NCI-H187 treated with DMSO at 0.1 percent for 48 hours (cell line): ENCODE data around the gene FNBP1.

Experiments
- DNase-seq: peaks from one replicate; lab custom pipeline; 2025; lab: John Stamatoyannopoulos, UW

Gene FNBP1

DNA sequence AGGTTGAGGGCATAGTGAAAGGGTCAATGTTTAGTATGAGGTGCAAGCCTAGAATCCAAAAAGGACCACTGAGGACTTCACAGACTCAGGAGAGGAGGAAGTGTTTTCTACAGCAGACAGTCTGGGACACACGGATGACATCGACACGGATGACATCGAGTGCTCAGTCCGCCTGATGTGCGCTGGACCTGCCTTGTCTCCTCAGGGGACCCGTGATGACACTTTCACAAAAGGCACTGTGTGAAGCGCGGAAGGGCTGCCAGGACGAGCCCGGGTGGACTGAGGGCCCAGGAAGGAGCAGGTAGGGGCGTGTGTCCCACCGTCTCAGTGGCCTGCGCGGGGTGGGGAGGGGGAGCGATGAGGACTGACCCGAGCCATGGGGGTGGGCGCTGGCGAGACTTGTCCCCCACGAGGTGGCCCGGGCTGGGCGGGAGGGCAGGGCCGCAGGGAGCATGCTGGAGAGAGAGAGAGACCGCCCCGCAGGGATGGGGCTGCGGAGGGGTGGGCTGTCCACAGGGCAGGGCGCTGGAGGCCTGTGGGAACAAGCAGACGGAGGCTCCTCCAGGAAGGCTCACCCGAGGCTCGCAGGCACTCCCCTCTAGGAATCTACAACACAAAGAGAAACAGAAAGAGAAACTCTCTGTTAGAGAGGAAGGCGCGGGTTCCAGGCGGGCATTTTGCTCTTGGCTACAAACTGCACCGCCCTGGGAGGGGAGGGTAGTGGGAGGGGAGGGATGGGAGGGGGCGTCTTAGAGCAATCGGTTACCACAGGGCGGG is 152.9 kb downstream of the FNBP1 start:
- DNase-seq: no peak

DNA sequence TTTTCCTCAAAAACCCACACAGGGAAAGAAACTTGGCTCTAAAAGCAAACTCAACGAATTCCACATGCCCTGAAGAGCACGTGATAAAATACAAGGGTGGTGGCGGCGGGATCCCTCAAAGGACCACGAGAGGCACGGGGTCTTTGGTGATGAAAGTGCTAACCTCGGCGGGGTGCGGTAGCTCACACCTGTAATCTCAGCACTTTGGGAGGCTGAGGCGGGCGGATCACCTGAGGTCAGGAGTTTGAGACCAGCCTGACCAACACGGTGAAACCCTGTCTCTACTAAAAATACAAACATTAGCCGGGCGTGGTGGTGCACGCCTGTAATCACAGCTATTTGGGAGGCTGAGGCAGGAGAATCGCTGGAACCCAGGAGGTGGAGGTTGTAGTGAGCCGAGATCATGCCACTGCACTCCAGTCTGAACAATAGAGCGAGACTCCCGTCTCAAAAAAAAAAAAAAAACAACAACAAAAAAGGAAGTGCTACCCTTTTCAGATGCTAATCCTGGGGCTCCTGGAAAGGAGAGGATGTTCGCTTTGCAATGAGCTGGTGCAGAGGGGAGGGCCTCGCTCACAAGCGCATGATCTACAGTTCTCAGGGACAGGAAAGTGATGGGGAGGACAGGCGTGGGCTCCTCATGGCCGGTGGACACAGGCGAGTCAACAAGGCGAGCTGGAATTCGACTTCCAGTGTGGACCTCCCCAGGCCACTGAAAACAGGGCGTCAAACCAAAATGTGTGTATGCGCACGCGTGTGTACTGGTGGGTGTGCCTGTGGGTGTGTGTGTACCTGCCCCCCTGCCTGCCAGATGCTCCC is 153.7 kb downstream of the FNBP1 start:
- DNase-seq: no peak

GRCh38 chr9:129888293-129889121 is 154.5 kb downstream of the FNBP1 start:
- no peak for DNase-seq

DNA sequence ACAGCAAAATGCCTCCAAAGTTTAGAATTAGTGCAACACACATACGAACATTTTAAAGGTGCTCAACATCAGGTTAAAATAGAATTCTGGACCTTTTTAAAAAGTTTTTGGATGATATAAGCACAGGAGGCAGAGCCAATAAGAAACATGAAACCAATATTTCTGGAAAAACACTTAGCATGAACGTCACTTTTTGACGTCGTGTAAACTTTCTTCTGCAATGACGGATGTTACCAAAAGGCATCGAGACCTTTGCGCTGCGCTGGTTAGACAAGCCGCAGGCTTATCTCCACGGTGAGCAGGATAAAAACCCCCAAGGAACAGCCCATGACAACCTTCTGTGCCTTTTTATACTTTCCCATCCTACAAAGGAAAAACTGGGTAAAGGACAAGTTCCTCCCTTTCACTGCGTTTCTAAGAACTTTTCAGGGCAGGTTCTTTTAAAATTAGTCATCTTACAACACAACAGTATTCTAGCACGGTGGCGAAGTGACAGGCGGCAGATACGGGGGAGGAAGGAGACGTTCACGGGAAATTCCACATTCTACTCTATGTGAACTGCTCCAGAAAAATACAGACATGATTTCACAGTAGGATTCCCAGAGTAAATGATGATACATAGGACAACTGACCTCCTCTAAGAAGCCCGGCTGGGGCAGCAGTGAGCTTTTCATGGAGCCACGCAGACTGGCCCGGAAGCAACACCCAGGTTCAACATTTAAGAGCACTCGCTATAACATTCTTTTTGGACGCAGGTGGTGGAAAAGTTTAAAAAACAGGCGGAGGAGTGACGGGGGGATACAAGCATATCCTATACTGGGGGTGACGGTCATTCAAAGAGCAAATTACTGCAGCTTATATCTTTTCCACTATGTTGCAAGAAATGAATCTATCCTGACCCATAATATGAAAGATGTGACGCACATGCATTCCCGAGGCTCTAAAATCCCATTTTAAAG is 155.4 kb downstream of the FNBP1 start:
- no peak for DNase-seq

DNA sequence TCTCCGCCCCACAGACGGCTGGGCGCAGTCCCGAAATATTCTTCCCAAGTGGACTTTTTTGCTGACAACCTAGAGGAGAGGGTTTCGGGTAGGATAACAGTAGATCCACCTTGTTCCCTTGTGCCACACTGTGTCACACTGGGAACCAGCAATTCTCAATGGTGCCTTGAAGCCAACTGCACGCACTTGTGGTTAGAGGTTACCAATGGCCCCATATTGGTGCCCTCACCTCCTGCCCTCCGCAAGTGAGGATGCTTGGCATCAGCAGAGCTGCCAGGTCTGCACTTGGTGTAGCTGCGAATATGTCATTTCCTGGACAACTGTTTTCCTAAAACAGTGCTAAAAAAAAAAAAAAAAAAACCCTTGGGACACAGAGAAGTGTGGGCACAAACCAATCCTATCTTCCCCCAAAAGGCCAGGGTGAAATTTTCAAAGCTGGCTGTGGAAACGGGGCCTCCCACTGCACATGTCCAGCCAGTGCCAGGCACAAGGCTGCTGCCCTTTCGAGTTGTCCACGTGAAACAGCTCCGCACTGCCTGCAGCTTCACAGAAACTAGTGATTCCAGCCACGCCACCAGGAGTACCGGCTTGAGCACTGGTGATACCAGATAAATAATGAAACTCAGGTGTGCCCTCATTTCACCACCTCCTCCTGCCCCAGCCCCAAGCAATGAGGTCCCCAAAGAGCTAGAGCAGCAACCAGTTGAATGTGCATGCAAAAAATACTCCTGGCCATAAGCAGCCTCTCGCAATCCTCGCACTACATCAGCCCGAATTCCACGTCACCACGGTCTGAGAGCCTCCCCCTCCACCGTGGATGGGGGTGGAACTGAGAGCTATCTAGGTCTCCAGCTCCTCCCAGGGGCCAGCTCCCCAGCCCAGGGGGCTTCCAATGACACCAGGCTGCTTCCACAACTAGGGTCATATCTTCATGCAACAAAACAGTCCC is 156.5 kb downstream of the FNBP1 start:
- no peak for DNase-seq

DNA sequence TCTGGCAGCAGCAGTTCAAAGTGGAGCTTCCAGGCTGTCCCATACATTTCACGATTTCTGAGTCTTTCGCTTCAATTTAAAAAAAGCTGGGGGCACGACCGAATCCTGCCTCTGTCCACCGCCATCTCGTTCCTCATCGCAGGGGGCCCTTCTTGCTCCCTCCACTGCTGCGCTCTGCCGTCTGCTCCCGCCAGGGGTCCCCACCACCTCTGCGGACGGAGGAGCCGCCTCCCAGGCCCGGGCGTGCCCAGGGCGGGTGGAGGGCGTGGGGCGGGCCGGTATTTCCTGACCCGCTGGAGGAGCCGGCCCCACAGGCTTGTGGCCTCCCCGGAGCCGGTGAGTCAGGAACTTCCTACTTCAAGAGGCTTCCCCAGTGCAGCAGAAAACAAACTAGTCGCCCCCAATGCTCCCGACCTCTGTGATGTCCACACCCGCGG is 157.3 kb downstream of the FNBP1 start:
- DNase-seq: no peak

GRCh38 chr9:129885018-129885669 is 157.8 kb downstream of the FNBP1 start:
- DNase-seq: no peak

DNA sequence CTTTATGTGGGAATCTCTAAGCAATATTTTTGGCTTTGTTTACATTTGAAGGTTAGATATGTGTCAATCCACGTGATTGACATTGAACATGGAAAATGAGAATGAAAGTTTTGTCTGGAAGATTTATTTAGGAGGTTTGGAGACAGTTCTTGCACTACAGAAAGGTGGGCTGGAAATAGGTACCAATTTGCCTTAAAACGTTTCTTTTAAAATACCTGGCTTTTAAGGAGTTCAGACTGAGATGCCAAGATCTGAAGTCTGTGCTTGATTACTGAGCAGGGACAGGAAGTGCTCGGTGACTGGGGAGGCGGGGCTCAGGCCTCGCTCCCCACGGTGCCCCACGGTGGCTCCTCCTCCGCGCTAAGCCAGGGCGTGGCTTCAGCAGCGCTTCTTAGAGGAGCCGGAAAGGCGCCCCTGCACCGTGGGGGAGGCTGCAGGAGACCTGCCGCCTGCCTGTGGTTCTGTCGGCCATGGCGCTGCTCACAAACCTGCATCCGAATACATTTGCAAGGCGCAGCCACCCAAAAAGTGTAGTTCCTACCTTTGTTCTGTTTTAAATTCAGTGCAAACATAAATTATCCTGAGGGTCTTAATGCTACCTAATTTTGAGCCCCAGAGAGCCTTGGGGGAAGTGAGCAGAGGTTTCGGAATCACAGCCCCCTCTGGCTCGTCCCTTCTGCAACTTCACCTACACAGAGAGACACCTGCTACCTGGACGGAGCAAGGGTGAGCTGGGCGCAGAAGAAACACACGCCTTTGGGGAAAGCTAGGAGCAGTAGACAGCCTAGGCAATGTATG is 158.6 kb downstream of the FNBP1 start:
- no peak for DNase-seq

DNA sequence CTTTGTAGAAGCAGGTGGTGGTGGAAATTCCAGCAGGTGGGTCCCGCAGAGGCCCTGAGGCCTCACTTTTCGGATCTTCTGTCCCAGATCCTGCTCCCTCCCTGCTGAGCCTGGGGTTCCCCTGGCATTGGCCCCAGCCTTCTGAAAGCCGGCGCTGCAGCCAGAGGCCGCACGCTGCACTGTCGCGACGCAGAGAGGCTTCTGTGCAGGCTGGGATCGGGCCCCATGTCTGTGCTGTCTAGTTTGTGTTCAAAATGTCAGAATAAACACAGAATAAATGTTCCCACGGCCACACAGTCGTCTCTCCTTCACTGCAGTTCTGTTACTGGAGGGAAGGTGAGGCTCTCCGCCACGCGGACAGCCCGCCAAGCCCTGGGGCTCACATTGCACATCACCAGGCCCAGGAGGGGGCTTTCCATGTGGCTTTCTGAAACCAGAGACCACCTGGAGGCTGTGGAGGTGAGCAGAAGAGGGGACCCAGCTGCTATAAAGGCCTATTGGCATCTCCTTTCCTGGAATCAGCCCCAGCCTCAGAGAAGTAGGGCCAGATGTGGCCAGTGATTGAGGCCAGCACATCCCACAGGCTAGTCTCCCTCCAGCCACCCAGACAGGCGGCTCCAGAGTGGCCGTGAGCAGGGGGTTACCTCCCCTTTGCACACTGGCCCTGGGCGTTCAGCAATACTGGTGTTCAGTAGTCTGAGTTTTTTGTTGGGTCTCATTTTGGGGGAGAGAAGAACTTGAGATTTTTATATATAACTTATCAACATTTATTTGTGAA is 161.3 kb downstream of the FNBP1 start:
- DNase-seq: no peak

DNA sequence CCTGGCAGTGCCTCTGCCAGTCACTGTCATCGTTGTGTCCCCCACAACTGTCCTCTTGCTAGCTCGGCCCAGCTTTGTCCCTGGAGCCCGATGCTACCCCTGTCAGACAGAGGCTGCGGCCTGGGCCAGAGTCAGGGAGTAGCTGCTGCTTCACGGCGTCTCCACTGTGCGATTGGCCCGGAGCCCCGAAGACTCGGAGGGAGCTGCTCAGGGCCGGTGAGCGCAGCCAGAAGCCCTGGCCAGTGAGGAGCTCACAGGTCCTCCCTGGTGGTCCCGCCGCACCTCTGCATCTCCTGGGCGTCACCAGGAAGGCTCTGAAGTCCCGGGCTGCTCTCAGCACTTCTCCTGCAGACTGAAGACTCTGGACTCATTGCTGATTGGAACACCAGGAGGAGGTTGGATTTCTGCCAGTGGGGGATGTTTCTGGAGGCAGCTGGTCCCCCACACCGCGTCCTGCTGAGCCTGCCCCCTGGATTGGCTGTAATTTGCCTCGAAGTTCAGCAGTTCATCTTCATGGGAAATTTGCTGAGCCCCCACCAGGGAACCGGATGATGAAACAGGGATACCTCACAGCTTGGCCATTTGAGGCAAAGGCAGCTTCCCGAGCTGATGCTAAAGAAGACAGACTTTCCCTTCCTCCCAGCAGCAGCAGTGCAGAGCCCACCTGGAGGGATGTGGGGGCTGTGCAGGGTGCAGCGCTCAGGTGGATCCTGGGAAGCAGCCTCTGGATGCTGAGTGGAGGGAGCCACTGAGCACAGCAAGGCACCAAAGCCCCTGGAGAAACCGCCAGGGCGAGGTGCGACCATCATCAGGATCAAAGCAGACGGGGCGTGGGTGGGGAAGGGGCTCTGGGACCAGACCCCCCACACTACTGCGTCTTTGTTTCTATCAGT is 162.1 kb downstream of the FNBP1 start:
- DNase-seq: no peak

DNA sequence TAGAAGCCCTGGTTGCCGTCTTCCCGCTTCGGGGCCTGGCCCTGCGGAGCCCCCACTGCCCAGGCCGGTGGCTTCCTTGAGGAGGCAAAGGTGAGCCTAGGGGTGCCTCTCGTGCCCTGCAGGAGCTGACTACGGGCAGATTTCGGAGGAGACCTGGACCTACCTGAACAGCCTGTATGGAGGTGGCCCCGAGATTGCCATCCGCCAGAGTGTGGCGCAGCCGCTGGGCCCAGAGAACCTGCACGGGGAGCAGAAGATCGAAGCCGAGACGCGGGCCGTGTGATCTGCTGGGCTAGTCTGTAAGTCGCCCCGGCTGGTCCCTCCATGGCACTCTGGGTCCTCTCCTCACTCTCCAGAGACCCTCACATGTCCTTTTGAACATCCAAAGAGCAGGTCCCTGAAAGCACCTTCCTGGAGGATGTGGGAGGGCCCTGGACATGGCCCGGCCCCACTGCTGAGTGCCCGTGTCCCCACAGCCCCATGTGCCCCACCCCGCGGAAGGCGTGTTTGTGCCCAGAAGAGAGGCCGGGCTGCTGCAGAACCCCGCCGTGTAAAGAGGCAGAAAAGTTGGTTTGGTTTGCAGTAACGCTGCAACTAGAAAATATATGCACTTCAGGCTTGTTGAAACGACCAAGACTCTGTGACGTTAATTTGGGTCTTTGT is 162.9 kb downstream of the FNBP1 start:
- DNase-seq: no peak

DNA sequence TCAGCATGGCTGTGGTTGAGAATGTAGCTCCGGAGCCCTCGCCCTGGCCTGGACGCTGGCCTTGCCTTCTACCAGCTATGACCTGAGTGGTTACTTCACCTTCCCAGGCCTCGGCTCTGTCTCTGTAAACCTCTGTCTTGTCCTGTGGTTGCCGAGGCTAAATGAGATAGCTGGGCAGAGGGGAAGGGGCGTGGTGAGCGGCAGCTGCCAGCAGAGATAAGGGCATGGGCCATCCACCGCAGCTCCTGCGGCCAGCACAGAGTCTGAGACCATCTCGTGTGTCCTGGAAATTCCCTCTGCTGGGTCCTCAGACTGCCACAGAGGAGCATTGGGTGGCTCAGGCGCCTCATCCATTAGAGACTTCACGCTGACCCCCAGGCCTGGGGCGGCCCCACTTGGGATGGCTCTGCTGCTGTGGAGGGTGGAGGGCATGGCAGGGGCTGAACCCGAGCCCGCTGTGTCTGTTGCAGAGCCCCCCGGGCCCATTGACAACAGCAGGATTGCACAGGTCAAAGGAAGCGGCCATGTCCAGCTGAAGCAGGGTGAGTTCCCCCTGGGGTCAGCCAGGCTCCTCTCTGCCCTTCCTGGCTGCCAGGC is 163.8 kb downstream of the FNBP1 start:
- no peak for DNase-seq

- no peak for DNase-seq
Measured at GRCh38 chr9:129878291-129878690, 164.7 kb downstream of the FNBP1 start.

DNA sequence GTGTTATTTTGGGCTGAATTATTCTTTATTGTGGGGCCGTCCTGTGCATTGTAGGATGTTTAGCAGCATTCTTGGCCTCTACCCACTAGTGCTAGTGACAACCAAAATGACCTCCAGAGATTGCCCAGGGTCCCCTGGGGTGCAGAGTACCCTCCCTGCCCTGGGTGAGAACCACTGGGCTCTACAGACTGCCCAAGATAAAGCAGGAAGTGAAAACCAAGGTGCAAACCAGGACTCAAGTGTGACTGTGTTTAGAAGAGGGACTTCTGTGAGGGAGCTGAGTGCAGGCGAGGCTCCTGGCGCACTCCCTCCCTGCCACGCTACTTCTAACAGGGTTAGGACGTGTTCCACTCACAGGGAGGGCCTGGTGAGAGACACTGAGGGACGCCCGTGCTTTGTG is 166.2 kb downstream of the FNBP1 start:
- DNase-seq: no peak

DNA sequence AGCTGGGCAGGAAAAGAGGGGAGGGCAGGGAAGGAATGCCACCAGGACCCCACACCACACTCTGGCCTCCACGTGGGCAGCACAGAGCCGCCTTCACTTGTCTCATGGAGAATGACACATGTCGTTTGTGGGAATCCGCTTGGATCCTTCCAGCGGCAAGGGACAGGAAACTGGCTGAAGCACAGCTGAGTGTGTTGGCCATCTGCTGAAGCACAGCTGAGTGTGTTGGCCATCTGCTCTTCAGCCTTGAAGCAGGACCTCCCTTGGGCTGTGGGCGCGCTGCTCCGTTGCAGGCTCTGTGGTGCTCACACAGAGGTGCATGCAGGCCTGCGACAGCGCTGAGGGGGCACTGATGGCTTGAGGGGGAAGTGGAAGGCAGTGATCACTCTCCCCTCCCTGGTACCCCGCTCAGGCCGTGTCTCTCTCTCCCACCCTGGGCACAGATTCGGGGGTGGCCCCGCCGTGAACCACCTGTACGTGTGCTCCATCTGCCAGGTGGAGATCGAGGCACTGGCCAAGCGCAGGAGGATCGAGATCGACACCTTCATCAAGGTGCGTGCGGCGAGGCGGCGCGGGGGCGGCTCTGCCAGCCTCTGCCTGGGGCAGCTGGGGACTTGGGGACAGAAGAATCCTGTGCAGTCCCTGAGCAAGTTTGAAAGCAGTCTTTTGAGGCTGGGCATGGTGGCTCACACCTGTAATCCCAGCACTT is 167.1 kb downstream of the FNBP1 start:
- DNase-seq: no peak
